Osteoblast (primary cell): Measurements from ENCODE around the gene ZNF366. TPM values are rescaled to one million over a fixed set of nuclear protein-coding genes. Genes with fewer than 3 reads are reported as not detected.

Experiments
- DNase-seq: peaks from one replicate; pipeline ENCODE4 v3.0.0; 2011; ENCODE audit warnings: low spot score, mixed read lengths; ENCODE audit not compliant: insufficient read length; ENCODE audit errors: missing footprints
- H2AFZ ChIP-seq: 2 replicates; pipeline ENCODE4 v1.6.0; 2011; ENCODE audit warnings: mild to moderate bottlenecking, low read length
- H3K27ac ChIP-seq: 2 replicates; pipeline ENCODE4 v1.5.1; 2011; ENCODE audit warnings: mild to moderate bottlenecking, low read depth, low read length, moderate library complexity
- H3K27me3 ChIP-seq: 2 replicates; pipeline ENCODE4 v1.6.0; 2012; ENCODE audit warnings: mild to moderate bottlenecking, control low read depth, inconsistent platforms, low read length, moderate library complexity; ENCODE audit not compliant: insufficient read depth
- H3K36me3 ChIP-seq: 2 replicates; pipeline ENCODE4 v1.5.1; 2011; ENCODE audit warnings: mild to moderate bottlenecking, low read length, control low read depth, moderate library complexity; ENCODE audit not compliant: insufficient read depth
- H3K4me1 ChIP-seq: 2 replicates; pipeline ENCODE4 v1.5.1; 2011; ENCODE audit warnings: mild to moderate bottlenecking, low read length, control low read depth, moderate library complexity; ENCODE audit not compliant: insufficient read depth
- H3K4me2 ChIP-seq: 2 replicates; pipeline ENCODE4 v1.6.0; 2011; ENCODE audit warnings: mild to moderate bottlenecking, low read length; ENCODE audit not compliant: insufficient read depth
- H3K4me3 ChIP-seq: fragments of 200-600 bp; sonication (generic); 3 replicates; pipeline ENCODE4 v1.5.1; 2012; ENCODE audit warnings: mild to moderate bottlenecking, low read length, inconsistent platforms; ENCODE audit not compliant: insufficient read depth
- H3K79me2 ChIP-seq: 2 replicates; pipeline ENCODE4 v1.6.0; 2012; ENCODE audit warnings: mild to moderate bottlenecking, low read length, control low read depth, inconsistent platforms; ENCODE audit not compliant: insufficient read depth
- H3K9me3 ChIP-seq: 2 replicates; pipeline ENCODE4 v1.5.1; 2011; ENCODE audit warnings: low read depth, low read length, control low read depth
- H4K20me1 ChIP-seq: 2 replicates; pipeline ENCODE4 v1.6.0; 2012; ENCODE audit warnings: mild to moderate bottlenecking, low read length, control low read depth; ENCODE audit not compliant: insufficient read depth
- CTCF ChIP-seq: IDR thresholded peaks from 2 replicates; pipeline ENCODE4 v1.5.1; 2011; ENCODE audit warnings: mild to moderate bottlenecking, low read depth, low read length, moderate library complexity; ENCODE audit errors: extremely low read depth
- total RNA-seq: library from RNA; depleted of rRNA; stranded (reverse); fragments of >200 nt; gene quantifications from 2 replicates; pipeline ENCODE4 v1.2.3, GENCODE V29; 2012

ZNF366 gene
- total RNA-seq, 1 donor, result not detected

GRCh38 chr5:72434056-72434780, 73.0 kb downstream of the ZNF366 start:
- no peaks in the 10 kb centered on the region for H3K27me3 ChIP-seq
- no peak overlapping the region for H2AFZ ChIP-seq
- H3K4me2 ChIP-seq, result no peak overlapping the region
- H3K27ac ChIP-seq, result no peak overlapping the region
- DNase-seq, result no peak
- no peaks in the 10 kb centered on the region for H3K79me2 ChIP-seq
- no peak overlapping the region for H3K4me3 ChIP-seq
- H3K36me3 ChIP-seq, result no peaks in the 10 kb centered on the region
- no peak for TF ChIP-seq CTCF
- H4K20me1 ChIP-seq, result no peaks in the 10 kb centered on the region
- no peaks in the 10 kb centered on the region for H3K9me3 ChIP-seq
- H3K4me1 ChIP-seq, result peaks cover 4% of the 10 kb centered on the region

GRCh38 chr5:72433522-72433921, 73.7 kb downstream of the ZNF366 start:
- no peak overlapping the region for H3K4me2 ChIP-seq
- no peak for DNase-seq

GRCh38 chr5:72428669-72429068, 78.5 kb downstream of the ZNF366 start:
- H3K4me3 ChIP-seq, result no peak overlapping the region
- no peaks in the 10 kb centered on the region for H3K79me2 ChIP-seq
- no peaks in the 10 kb centered on the region for H4K20me1 ChIP-seq
- H2AFZ ChIP-seq, result no peak overlapping the region
- no peak for TF ChIP-seq CTCF
- H3K27ac ChIP-seq, result no peak overlapping the region
- no peaks in the 10 kb centered on the region for H3K9me3 ChIP-seq
- H3K27me3 ChIP-seq, result no peaks in the 10 kb centered on the region
- no peak overlapping the region for H3K4me2 ChIP-seq
- H3K36me3 ChIP-seq, result no peaks in the 10 kb centered on the region
- no peak for DNase-seq
- H3K4me1 ChIP-seq, result no peaks in the 10 kb centered on the region

More at GRCh38 chr5:72433522-72433921, 73.7 kb downstream of the ZNF366 start:
- H3K36me3 ChIP-seq, result no peaks in the 10 kb centered on the region
- H3K4me1 ChIP-seq, result peaks cover 4% of the 10 kb centered on the region
- no peak overlapping the region for H3K27ac ChIP-seq
- no peak for TF ChIP-seq CTCF
- H3K9me3 ChIP-seq, result no peaks in the 10 kb centered on the region
- H3K27me3 ChIP-seq, result no peaks in the 10 kb centered on the region
- H2AFZ ChIP-seq, result no peak overlapping the region
- H4K20me1 ChIP-seq, result no peaks in the 10 kb centered on the region
- H3K4me3 ChIP-seq, result no peak overlapping the region
- H3K79me2 ChIP-seq, result no peaks in the 10 kb centered on the region

DNA sequence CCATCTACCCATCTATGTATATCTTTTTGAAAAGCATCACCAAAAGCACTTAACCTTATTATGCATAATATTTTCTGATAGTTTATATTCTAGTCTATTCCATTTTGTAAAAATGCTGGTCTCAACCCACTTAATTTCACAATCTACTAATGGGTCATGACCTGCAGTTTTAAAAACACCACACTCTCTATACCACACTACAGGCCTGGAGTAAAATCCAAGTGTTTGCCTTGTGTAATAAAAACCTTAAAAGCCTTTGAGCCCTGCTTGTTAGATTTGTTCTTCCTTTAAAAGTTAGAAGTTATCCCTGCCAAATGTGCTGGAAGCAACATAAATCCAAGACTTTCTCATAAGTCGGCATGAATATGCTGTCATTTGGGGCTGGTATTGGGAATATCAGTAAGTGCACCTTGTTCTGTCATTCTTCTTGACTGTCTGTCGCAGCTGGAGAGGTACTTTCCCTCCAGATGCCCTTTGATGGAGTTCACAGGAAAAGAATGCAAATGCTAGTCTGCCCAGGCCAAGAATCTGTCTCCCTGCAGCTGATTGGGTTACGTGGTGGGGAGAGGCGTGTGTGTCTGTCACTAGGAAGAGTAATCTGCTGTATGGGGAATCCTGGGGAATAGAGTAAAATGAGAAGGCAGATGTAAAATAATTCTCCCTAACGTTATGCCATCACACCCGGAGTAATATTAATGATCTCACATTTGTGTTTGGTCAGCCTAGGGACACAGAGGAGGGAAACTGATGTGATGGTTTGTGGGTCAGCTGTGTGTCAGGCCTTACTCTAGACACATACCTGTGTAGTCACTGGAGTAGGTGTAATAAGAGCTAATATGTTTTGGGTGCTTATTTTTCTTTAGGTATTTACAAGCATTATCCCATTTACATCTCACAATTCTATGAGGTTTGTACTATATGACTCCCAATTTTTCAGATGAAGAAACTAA, 79.4 kb downstream of the ZNF366 start:
- Histone ChIP-seq H3K9me3 (no peaks in the 10 kb centered on the region), H3K27ac (no peak overlapping the region), H3K36me3 (no peaks in the 10 kb centered on the region), H3K4me2 (no peak overlapping the region), H3K27me3 (no peaks in the 10 kb centered on the region), H4K20me1 (no peaks in the 10 kb centered on the region), H3K79me2 (no peaks in the 10 kb centered on the region), H3K4me3 (no peak overlapping the region), H3K4me1 (no peaks in the 10 kb centered on the region), H2AFZ (peak overlapping the region; percentile 6)
- no peak for DNase-seq
- TF ChIP-seq CTCF, result no peak
